Right renal pelvis (tissue), 4 donors: ENCODE results near the gene TTC21B. TPM values are rescaled to one million over a fixed set of nuclear protein-coding genes. Genes with fewer than 3 reads are reported as not detected.

Experiments
- DNase-seq, 4 donors: peaks; one replicate each; pipeline ENCODE4 v3.0.0-alpha.2; 2013; ENCODE audit warnings: low read depth in 4 of 4, low spot score in 3 of 4, missing footprints in 1 of 4
- polyA plus RNA-seq, 4 donors: library from polyadenylated mRNA; unstranded; fragments of 120-200 nt; gene quantifications; one replicate each; pipeline ENCODE4 v1.2.1, GENCODE V29; 2013; ENCODE audit not compliant: insufficient read length in 4 of 4

The TTC21B gene
- polyA plus RNA-seq, 4 donors: 23.9 to 28.5 (median 26.4) TPM

DNA sequence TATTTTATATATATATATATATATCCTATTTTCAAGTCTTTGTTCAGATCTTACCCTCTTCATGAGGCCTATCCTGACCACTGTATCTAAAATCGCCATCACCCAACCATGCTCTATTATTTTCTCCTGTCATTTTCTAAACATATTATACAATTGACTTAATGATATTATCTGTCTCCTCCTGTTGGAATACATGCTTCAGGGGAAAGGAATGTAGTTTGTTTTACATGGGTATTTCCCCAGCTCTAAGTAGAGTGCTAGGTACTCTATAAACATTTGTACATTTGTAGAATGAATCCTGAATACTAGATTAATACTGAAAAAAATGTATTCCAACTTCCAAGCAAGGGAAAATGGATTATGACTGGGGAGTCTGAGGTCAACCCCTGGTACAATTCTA is 26.2 kb downstream of the TTC21B start:
- DNase-seq: no peak

DNA sequence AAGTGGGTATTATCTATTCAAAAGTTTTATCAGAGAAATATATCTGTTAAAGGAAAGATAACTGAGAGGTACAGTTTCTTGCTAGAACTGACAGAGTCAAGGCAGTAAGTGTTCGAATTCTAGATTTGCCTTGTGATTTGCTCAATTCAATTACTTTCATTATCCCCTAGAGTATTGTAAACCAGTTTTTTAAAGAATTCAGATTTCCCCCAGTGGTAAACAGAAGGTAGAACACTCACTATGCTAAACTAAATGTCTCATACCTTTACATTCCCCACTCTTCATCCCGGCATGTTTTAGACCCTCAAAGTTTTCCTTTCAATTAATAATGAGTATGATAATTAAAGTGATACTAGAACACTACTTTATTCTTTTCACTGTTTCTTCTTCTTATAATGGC is 28.6 kb downstream of the TTC21B start:
- DNase-seq: no peak

DNA sequence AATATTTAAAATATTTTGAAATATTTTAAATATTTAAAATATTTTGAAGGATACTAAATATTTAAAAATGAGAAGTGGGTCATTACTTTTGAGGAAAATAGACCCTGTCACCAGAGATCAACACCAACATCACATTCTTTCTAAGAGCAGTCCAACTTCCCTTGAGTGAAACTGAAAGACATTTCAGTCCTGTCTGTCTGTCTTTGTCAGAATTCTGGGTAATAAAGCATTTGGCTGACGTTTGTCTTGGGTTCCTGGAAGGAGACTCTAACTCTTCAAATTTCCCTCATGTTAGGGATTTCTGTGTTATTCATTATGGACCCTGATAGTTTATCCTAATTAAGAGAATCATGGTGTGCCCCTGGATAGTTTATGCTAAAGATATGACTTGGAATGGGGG is 32.8 kb downstream of the TTC21B start:
- DNase-seq: no peak

DNA sequence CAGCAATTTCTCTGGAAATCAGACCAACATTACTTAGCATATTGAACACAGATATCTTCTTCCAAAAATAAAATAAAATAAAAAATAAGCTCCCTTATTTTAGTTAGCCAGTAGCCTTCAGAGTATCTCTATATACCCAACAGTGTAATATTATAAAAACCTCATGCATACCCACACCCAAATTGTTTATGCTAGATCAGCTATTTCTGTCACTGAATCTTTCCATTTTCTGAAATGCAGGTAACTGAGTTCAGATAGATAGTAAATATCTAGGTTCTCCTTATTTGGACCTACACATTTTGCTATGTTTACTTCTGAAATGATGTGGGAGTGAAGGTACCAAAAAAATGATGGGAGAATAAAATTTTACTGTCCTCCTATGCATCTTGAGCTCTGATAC is 39.9 kb downstream of the TTC21B start:
- no peak for DNase-seq

DNA sequence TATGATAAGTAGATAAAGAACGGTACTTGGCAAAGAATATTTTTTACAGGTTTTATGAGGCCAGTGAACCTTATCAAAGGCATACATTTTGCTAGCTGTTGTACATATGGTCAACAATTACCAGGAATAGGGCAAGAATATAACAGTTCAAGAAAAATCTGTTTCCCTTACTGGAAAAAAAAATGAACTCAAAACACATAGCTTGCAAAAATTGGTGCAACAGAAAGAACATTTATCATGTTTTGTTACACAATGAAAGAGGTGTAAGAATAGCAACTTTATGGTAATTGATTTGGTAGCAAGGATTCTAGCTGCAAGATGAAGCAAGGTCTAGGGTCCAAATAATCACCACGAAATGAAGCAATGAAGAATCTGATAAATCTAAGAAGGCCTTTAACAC is 41.6 kb downstream of the TTC21B start:
- DNase-seq: no peak

DNA sequence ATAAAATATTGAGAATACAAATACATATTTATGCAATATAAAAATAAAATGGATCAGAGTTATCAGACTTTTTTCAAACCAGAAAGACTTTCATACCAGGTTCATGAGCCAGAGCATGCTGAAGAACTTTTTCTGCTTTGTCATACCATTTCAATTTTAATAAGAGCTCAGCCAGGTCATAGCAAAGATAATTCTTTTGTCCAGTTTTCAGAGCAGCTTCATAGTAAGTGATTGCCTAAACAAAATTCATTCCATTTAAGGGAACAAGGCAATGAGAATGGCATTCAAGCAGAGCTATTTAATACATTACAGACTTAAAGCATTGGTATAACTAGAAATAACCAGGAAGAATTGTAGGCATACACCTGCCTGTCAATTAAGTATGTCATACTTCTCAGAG is 42.3 kb downstream of the TTC21B start:
- DNase-seq: no peak

DNA sequence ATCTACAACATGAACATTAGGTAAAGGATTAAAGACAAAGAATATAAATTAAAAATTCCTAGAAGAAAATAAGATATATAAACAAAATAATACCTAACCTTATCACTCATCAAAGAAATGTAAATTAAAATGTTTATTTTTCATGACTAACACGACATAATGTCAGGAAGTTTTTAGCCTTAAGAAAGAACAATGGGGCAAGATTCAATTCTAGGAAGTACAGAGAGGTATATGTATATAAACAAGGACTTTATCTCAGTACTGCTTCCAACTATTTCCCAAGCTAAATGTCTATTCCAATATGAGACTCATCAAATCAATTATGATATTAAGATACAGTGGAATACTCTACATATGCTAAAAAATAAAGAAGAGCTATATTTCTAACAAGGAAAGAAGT is 44.1 kb downstream of the TTC21B start:
- no peak for DNase-seq

DNA sequence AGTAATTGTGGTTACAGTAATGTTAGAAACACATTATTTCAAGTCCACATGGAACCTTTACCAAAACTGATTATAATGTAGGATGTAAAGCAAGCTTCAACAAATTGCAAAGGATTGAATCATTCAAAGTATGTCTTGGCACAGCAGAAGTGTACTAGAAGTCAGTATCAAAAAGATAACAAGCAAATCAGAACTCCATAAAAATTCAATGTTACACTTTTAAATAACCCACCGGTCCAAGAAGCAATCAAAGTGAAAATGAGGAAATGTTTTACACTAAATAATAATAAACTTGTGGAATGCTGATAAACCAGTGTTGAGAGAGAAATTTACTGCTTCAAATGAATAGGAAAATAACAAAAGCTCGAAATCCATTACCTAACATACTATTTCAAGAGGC is 47.7 kb downstream of the TTC21B start:
- no peak for DNase-seq

DNA sequence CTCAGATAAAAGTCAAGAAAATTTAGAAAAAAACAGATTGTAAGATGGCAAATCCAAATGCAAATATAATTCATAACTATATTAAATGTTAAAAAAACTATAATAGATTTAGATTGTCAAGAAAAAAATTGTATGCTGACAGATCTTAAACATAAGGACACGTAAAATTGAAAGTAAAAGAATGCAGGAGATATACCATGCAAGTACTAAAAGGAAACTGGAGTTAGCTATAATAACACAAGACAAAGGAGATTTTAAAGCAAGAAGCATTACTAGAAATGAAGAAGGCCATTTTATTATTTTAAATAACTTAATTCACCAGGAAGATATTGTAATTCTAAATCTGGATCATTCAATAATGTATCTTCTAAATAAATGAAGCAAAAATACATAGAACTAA is 48.3 kb downstream of the TTC21B start:
- DNase-seq: no peak

DNA sequence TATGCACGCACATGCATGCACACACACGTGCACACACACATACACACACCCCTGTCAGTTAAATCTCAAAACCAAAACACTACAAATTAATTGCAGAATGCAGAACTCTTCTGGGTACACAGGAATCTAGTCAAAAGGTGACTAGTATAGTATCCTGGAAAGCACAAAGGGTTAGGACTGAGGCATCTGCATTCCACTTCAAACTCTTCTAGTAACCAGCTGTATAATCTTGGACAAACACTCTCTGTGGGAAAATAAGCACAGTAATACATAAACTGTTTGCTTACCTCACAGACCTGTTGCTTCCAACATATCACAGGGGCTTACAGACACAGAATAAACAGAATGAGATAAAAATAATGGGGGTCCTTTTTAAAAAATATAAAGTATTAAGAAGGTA is 49.1 kb downstream of the TTC21B start:
- no peak for DNase-seq

DNA sequence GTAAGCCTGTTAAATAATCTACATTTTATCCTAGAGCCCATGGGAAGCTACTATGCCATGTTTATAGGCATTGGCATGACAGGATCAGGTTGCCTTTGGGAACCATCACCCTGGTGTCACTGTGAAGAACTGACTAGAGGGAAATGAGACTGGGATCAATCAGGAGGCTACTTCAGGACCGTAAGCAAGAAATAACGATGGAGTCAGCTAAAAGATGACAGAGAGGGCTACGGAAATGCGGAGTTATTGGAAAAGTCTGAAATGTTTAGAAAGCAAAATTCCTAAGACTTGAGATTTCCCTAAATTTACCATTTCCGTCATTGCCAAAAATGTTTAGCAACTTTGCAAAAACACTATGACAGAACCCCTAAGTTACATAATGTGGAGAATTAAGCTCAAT is 50.2 kb downstream of the TTC21B start:
- DNase-seq: no peak

DNA sequence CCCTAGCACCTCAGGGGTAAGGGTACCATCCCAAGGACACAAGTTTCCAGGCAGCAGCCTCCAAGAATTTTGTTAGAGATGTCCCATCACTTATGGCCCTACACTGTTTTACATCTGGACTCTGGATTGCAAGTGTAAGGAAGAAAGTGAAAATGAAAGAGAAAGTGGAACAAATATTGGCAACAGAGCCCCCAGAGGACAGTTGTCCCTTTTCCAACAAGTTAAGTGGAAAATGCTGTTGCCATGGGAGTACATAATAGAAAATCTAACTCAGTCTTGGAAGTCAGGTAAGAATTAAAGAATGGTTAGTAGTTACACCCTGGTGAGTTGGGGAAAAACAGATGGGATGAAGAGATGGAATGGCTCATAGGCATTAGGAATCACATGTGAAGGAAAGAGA is 50.6 kb downstream of the TTC21B start:
- DNase-seq: no peak

DNA sequence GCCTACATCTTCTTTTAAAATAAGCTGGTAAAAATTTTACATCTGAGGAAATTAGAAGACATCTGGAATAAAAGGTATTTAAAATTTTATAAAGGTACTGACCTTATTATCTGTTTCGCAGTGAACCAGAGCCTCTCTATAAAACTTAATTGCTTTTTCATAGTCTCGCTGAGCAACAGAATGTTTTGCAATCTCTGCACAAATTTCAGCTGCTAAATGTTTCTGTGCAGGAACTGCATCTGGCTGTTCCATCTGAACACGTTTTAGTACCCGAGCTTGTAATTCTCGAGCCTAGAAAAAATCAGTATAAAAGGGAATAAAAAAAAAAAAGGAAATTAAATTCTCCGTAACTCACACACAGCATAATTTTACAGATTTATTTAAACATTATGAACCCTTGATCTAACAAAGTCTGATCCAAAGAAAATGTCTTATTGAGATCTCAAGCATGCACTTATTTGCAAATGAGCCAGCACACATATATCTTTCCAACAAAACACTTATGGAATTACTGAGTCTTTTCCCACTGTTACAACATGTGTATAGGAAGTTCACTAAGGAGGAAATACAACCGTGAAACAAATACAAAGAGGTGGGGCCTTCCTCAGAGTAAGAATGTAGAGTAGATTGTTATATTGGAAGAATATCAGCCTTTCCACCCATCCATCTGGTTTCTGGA is 51.8 kb downstream of the TTC21B start:
- DNase-seq: no peak

DNA sequence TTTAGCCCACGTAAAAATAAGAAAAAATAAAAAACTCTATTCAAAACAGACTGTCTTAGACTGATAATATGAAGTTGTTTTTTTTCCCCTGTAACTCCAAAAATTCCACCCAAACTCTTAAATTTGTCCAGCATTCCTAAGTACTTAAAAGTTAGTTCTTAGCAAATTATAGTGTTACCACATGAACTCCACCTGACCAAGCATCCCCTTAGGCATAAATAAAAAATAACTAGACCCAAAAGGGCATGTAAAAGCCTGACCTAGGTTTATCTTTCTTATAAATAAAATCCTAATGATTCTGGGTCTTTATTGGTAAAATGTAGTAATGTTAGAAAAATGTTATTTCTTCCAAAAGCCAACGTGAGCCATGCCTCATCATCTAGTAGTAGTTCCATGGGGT is 54.3 kb downstream of the TTC21B start:
- no peak for DNase-seq

DNA sequence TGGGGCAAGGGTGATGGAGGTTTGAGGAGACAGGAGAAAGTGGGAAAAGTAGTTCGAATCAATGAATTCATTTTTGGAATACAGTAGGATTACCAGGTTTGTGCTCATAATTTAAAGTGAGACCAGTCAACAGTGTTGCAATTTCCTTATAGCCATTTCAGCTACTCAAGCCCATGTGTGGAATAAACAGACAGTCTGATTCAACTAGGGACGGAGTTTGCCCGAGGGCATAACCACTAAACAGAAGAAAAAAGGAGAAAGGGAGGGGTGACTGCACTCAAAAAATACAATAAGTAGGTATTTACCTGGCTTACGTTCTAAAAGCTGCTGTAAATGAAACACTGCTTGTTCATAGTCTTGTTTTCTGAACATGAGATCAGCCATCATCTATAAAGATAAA is 55.2 kb downstream of the TTC21B start:
- no peak for DNase-seq

DNA sequence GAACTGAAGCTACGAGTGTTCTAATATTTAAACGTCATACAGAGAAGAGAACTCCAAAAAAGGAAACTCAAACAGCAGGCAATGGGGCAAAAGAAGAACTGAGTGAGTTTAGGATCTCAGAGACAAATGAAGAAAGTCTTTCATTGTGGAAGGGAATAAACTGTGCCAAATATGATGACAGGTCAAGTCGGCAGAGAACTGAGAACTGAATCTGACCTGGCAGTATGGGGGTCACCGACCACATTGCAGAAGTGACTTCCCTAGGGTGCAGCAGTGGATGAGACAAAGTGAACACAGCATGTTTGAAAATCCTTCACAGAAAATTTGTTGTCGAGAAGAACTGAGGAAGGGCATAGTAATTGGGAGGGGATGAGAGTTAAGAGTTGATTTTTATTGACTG is 55.9 kb downstream of the TTC21B start:
- no peak for DNase-seq

DNA sequence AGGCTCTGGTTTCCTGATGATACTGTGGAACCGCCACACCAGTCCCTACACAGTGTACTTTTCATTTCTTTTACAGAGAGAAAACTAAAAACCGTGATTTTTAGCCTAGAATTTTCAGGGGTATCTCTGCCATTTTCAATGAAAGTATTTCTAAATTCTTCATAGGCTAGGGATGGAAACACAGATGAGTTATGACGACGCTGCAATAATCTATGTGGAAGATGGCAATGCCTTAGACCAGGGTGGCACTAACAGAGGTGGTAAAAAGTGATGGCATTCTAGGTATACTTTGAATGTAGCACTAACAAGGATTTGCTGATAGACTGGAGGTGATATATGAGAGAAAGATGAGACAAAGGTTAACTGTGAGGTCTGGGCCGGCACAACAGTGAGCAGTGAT is 56.5 kb downstream of the TTC21B start:
- no peak for DNase-seq

DNA sequence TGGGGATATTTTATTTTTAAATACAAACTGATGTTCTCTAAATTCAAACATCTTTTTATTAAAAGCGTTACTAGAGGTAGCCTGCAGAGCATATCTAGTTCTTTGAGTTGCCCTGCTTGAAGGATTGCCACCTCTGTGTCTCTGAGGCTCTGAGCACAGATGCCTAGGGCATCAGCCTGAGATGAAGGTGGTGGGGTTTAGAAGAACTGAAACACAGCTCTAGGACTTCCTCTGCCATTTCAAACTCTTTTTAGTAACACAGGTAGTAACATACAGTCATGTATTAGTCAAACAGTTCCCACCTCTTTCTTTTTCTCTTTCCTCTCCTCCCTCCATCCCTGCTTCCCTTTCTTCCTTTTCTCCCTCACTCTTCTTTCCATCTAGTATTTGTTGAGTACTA is 57.6 kb downstream of the TTC21B start:
- no peak for DNase-seq

DNA sequence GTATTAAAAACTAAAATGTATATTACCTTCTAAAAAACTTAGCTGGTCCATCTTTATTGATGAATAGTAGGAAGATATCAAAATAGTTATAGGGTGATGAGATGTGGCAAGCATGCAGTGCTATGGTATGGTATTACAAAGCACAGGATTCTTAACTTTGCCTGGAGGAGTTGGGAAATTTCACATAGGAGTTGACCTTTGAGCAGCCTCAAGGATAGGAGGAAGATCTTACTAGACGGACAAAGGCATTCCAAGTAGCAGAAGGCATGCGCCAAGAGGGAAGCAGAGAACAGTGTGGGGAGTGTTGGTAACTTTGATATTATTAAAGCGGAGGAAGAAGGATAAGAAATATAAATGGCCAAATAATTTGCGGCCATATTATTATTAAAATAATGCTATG is 60.0 kb downstream of the TTC21B start:
- no peak for DNase-seq

DNA sequence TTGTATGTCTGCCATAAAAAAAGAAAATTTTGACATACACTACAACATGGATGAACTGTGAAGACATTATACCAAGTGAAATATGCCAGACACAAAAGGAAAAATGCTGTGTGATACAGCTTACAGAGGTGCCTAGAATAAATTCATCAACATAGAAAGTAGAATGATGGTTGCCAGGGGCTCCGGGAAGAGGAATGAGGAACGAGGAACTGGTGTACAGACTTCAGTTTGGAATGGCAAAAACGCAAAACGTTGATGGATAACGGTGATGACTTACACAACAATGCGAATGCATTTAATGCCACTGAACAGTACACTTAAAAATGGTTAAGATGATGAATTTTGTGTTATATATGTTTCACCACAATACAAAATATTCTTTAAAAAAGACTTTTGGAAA is 61.0 kb downstream of the TTC21B start:
- no peak for DNase-seq

DNA sequence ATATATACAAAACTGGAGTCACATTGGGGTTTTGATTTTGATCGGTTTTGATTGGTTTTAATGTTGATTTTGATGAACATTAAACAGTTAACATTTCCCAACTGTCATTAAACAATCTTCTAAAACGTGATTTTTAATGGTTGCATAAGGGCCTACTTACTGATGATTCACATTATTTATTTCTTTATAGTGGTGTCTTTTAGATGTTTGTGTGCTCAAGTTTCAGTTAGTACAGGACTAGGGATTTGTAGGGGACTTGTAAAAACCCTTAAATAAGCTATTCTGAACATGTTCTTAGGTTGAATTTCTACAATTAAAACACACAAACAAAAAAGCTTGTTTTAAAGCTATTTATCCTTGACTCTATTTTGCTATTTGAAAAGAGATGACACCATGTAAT is 61.6 kb downstream of the TTC21B start:
- DNase-seq: no peak

DNA sequence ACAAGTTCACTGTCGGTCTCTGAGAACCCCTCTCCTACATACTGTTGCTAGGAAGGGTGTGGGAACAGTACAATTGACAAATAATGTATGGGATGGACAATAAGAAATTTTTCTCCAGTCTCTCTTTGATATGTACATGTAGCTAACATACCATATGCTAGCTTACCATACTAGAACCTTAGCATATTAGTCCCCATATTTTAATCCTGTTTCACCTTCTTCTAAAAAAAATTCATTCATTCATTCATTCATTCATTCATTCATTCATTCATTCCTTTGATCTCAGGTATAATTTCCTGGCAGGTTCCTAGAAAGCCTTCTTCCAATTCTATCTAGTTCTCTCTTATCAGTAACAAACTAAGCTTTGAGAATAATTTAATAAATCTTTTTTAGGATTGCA is 62.2 kb downstream of the TTC21B start:
- no peak for DNase-seq

DNA sequence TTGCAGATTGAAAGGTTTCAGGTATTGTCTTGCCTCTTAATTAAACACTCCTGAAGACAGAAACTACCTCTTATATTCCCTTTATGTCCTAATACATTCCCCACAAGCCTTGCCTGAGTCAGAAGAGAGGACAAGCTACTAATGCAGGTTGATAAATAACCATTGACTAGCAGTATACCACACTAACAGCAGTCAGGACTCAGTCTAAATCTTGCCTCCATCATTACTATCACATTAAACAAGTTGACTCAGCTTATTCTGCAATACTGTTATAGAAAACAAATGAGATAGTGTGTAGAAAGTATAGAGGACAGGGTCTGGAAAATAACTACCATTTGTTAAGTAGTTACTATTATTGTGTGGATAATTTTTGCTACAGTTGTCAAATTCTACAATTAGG is 63.8 kb downstream of the TTC21B start:
- DNase-seq: no peak
